ENCODE measurements around the gene LHFPL6.

LHFPL6 gene

DNA sequence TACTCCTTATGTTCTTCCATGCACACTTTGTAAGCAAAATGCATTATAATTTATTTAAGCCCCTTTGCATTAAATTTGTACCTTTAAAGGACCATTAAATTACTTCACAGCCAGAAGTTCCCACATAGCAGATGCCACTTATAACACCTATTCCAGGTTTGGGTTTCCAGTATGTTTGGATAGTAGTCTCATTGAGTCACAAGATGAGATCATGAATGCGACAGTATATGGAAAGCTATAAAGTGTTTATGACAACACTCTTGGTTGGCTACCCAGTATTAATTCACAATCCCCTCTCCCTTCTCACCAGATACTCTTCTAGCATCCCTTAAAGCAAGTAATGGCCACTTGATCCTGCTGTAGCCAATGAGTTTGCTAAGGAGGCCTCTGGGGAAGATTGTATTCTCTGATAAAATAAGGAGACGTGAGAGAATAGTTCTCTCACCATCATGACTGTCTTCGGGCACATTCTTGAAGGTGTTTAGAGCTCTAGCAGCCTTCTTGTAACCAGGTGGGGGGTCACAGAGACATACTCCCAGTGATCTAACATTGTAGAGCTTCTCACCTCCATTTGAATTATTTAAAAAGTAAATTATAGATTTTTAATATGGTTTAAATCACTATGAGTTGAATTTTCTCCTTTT is 2.8 kb upstream of the LHFPL6 start:
- H3K4me3 ChIP-seq (ENCODE audit: low read length): no peak overlapping the region
- H3K27ac ChIP-seq (ENCODE audit: low read length): no peak overlapping the region
- no peaks in the 10 kb centered on the region for H3K36me3 ChIP-seq (ENCODE audit: insufficient read depth, low read depth, low read length)
- H3K9ac ChIP-seq (ENCODE audit: low read depth, low read length): no peak overlapping the region
- H3K27me3 ChIP-seq (ENCODE audit: insufficient read depth, low read length): peaks cover 40% of the 10 kb centered on the region
- H3K4me1 ChIP-seq (ENCODE audit: insufficient read depth, low read length): peaks cover 9% of the 10 kb centered on the region; the same call in 1 of the 2 replicates
- no peaks in the 10 kb centered on the region for H3K9me3 ChIP-seq (ENCODE audit: insufficient read depth, low read depth, low read length)

DNA sequence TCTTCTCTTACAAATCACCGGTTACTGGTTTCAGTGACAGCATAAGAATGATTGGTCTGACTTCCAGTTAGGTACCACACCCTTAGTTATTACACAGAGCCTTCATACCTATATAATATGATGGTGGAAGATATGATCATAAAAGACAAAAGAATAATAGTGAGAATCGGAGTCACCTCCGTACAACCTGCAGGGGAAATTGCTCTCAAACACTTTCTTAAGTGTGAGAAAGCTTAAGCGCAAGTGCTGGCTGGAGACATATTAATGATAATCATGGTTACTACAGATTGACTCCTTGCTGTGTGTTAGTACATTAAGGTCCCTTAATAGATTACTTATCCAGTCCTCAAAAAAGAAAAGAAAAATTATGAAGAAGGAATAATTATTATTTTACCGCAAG is 1.8 kb upstream of the LHFPL6 start:
- no peak overlapping the region for H3K27ac ChIP-seq (ENCODE audit: low read length)
- peaks cover 9% of the 10 kb centered on the region; the same call in 1 of the 2 replicates for H3K4me1 ChIP-seq (ENCODE audit: insufficient read depth, low read length)
- H3K36me3 ChIP-seq (ENCODE audit: insufficient read depth, low read depth, low read length): no peaks in the 10 kb centered on the region
- H3K9me3 ChIP-seq (ENCODE audit: insufficient read depth, low read depth, low read length): no peaks in the 10 kb centered on the region
- no peak overlapping the region for H3K4me3 ChIP-seq (ENCODE audit: low read length)
- no peak overlapping the region for H3K9ac ChIP-seq (ENCODE audit: low read depth, low read length)
- H3K27me3 ChIP-seq (ENCODE audit: insufficient read depth, low read length): peaks cover 44% of the 10 kb centered on the region

DNA sequence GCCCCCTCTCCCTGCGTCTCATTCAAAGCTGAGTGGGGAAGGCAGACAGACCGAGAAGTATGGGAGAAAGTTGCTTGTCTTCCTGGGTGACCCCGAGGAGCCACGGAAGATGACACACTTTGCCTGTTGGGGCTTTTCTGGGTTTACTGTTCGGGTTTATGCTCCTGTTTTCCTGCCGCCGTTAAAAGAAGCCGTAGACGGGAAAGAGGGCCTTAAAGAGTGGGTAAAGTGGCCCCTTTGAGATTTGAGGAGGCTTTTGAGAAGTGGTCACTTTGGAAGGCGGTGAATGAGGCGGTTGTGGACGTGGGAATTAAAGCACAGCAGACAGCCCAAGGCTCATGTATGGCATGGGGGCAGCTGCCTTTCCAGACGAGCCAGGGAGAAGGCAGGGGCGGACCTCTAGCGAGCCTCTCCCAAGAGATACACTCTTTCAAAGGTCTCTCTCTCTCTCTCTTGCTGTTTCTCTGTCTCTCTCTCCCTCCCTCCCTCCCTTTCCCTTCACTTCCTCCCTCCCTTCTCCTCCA is 493 bp upstream of the LHFPL6 start:
- no peaks in the 10 kb centered on the region for H3K9me3 ChIP-seq (ENCODE audit: insufficient read depth, low read depth, low read length)
- H3K27me3 ChIP-seq (ENCODE audit: insufficient read depth, low read length): peaks cover 44% of the 10 kb centered on the region
- no peaks in the 10 kb centered on the region for H3K36me3 ChIP-seq (ENCODE audit: insufficient read depth, low read depth, low read length)
- peak overlapping the region; percentile 88 for H3K4me3 ChIP-seq (ENCODE audit: low read length)
- peaks cover 9% of the 10 kb centered on the region; the same call in 1 of the 2 replicates for H3K4me1 ChIP-seq (ENCODE audit: insufficient read depth, low read length)
- H3K27ac ChIP-seq (ENCODE audit: low read length): no peak overlapping the region
- 0 out of 2 replicates have a peak overlapping the region, but pooled peaks have one; percentile 37 for H3K9ac ChIP-seq (ENCODE audit: low read depth, low read length)

DNA sequence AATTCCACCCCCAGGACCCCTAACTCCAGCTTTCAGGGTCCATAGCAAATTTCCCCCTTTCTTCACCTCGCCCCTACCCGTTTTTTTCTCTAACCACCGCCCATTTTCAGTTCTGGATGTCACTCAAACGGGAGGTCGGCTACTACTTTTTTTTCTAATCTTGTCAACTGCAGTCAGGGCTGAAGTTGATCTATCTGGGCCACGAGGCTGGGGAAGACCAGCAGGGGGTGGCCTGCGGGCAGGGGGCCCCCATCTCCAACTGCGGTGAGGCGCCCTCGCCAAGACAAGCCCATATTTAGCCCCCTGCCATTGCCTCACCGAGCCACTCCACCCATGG is 748 bp downstream of the LHFPL6 start:
- Histone ChIP-seq H3K27ac (ENCODE audit: low read length) (no peak overlapping the region), H3K9ac (ENCODE audit: low read depth, low read length) (peak overlapping the region; percentile 19; the same call in 1 of the 2 replicates), H3K4me1 (ENCODE audit: insufficient read depth, low read length) (peaks cover 9% of the 10 kb centered on the region; the same call in 1 of the 2 replicates)

DNA sequence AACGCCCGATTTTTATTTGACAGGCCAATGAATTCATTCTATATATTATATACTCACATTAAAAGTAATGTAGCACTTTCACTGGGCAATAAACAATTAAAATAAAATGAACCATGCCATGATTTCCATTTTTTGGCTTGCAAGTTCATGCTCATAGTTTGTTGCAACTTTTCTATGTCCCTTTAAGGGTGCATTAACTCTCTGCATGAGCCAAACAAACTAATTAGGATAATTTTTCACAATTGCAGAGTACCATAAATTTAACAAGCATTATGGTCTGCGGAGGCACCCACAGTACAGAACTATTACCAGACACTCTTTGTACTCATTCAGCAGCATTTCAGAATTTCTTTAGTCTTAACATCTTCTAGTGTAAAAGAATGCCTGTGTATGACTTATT is 1.4 kb downstream of the LHFPL6 start:
- H3K4me3 ChIP-seq (ENCODE audit: low read length): peak overlapping the region; percentile 88; the same call in 1 of the 2 replicates
- no peaks in the 10 kb centered on the region for H3K9me3 ChIP-seq (ENCODE audit: insufficient read depth, low read depth, low read length)
- no peaks in the 10 kb centered on the region for H3K36me3 ChIP-seq (ENCODE audit: insufficient read depth, low read depth, low read length)
- H3K9ac ChIP-seq (ENCODE audit: low read depth, low read length): no peak overlapping the region
- H3K27me3 ChIP-seq (ENCODE audit: insufficient read depth, low read length): peaks cover 44% of the 10 kb centered on the region
- peaks cover 9% of the 10 kb centered on the region; the same call in 1 of the 2 replicates for H3K4me1 ChIP-seq (ENCODE audit: insufficient read depth, low read length)
- H3K27ac ChIP-seq (ENCODE audit: low read length): no peak overlapping the region

More for the DNA sequence above, 748 bp downstream of the LHFPL6 start:
- Histone ChIP-seq H3K27me3 (ENCODE audit: insufficient read depth, low read length) (peaks cover 44% of the 10 kb centered on the region), H3K36me3 (ENCODE audit: insufficient read depth, low read depth, low read length) (no peaks in the 10 kb centered on the region), H3K4me3 (ENCODE audit: low read length) (peak overlapping the region; percentile 88), H3K9me3 (ENCODE audit: insufficient read depth, low read depth, low read length) (no peaks in the 10 kb centered on the region)

DNA sequence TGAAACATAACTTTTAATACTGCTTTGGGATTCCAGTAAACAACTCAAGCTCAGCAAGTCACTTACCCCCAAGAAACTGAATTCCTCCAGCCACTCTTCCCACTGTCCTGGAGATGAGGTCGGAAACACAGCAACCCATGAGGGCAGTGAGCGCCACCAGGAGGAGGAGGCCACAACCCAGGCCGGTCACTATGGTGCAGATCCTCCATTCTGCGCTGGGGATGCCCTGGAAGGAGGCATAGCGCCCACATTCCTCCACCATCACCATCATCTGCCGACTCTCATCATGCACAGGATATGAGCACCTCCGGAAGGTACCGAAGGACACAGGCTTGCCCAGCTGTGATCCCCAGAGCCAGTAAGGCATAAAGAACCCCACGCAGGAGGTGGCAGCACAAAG is 2.2 kb downstream of the LHFPL6 start:
- Histone ChIP-seq H3K9ac (ENCODE audit: low read depth, low read length) (no peak overlapping the region), H3K4me3 (ENCODE audit: low read length) (no peak overlapping the region), H3K9me3 (ENCODE audit: insufficient read depth, low read depth, low read length) (no peaks in the 10 kb centered on the region), H3K27me3 (ENCODE audit: insufficient read depth, low read length) (peaks cover 43% of the 10 kb centered on the region), H3K27ac (ENCODE audit: low read length) (no peak overlapping the region), H3K4me1 (ENCODE audit: insufficient read depth, low read length) (peaks cover 9% of the 10 kb centered on the region; the same call in 1 of the 2 replicates), H3K36me3 (ENCODE audit: insufficient read depth, low read depth, low read length) (no peaks in the 10 kb centered on the region)

DNA sequence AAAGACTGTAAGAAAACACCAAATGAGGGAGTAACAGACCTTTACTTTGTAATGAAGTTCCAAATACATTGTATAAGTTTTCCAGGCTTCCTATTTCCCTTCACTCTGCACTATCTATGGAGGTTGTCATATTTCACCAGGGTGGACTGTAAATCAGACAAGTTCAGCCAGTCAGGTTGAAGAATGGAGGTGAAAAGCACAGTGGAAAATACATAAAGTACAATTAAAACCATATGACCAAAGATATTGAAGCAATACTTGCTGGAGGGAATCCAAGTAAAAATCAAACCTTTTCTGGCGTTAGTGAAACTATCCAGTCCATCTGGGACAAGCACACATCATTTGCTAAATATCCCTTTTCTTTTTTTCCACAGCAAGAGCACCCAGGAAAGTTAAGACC is 3.2 kb downstream of the LHFPL6 start:
- Histone ChIP-seq H3K4me1 (ENCODE audit: insufficient read depth, low read length) (peaks cover 9% of the 10 kb centered on the region; the same call in 1 of the 2 replicates), H3K27me3 (ENCODE audit: insufficient read depth, low read length) (peaks cover 36% of the 10 kb centered on the region), H3K9ac (ENCODE audit: low read depth, low read length) (no peak overlapping the region), H3K9me3 (ENCODE audit: insufficient read depth, low read depth, low read length) (no peaks in the 10 kb centered on the region), H3K27ac (ENCODE audit: low read length) (no peak overlapping the region), H3K4me3 (ENCODE audit: low read length) (no peak overlapping the region), H3K36me3 (ENCODE audit: insufficient read depth, low read depth, low read length) (no peaks in the 10 kb centered on the region)

DNA sequence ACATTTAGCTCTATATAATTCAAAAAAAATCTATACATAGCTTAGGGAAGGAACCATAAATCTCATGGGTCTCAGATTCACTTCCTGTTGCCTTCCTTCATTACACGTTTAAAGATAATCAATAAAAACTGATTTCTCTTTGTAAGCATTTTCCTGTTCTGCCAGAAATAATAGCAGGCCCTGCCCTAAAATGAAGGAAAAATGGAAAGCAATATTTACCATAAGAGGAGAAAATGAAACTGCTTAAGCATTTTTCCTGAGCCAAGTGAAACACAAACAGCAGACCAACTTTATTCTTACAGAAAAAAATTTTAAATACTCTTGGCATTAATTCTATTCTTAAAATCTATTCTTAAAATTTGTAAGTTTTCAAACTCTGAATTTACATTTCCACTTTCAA is 4.0 kb downstream of the LHFPL6 start:
- Histone ChIP-seq H3K9me3 (ENCODE audit: insufficient read depth, low read depth, low read length) (no peaks in the 10 kb centered on the region), H3K4me3 (ENCODE audit: low read length) (no peak overlapping the region), H3K27ac (ENCODE audit: low read length) (no peak overlapping the region), H3K4me1 (ENCODE audit: insufficient read depth, low read length) (peaks cover 9% of the 10 kb centered on the region; the same call in 1 of the 2 replicates), H3K36me3 (ENCODE audit: insufficient read depth, low read depth, low read length) (no peaks in the 10 kb centered on the region), H3K9ac (ENCODE audit: low read depth, low read length) (no peak overlapping the region), H3K27me3 (ENCODE audit: insufficient read depth, low read length) (peaks cover 28% of the 10 kb centered on the region)

DNA sequence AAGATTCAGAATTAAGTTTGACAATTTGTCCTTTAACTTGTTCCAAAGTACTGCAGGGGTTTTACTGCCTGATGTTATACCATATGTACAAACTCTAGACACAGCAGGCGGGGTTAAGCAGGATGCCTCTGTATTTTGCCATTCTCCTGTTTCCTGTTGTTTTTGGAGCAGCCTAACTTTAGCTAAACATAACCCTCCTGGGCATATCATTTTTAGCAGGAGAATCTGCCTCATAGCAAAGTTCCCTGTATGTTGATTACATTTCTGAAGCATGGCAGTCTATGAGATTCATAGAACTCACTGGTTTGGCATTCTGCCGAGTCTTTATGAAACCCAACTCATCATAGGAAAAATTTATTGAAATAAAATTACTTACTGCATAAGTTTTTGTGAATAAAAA is 5.2 kb downstream of the LHFPL6 start:
- H3K36me3 ChIP-seq (ENCODE audit: insufficient read depth, low read depth, low read length): no peaks in the 10 kb centered on the region
- no peaks in the 10 kb centered on the region for H3K9me3 ChIP-seq (ENCODE audit: insufficient read depth, low read depth, low read length)
- H3K27me3 ChIP-seq (ENCODE audit: insufficient read depth, low read length): peaks cover 20% of the 10 kb centered on the region
- peaks cover 9% of the 10 kb centered on the region; the same call in 1 of the 2 replicates for H3K4me1 ChIP-seq (ENCODE audit: insufficient read depth, low read length)
- no peak overlapping the region for H3K27ac ChIP-seq (ENCODE audit: low read length)
- no peak overlapping the region for H3K4me3 ChIP-seq (ENCODE audit: low read length)
- H3K9ac ChIP-seq (ENCODE audit: low read depth, low read length): no peak overlapping the region

DNA sequence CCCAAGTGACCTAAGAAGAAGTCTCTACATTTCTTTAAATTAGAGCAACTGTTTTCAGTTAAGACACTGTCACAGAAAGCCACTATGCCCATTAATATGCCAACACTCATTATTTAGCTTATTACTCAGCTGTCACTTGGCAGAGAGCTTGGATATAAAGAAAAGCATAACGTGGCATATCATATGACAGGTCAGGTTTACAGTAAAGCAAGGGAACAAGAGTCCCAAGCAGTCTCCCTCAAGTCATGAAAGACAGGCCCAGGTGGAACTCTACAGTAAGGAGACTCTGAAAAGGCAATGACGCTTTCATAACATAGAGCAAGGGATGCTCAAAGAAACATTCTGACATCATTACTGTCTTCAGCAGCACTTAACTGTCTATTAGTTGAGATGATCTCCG is 6.3 kb downstream of the LHFPL6 start:
- Histone ChIP-seq H3K36me3 (ENCODE audit: insufficient read depth, low read depth, low read length) (no peaks in the 10 kb centered on the region), H3K4me1 (ENCODE audit: insufficient read depth, low read length) (peaks cover 5% of the 10 kb centered on the region; the same call in 1 of the 2 replicates), H3K4me3 (ENCODE audit: low read length) (no peak overlapping the region), H3K27ac (ENCODE audit: low read length) (no peak overlapping the region), H3K9ac (ENCODE audit: low read depth, low read length) (no peak overlapping the region), H3K27me3 (ENCODE audit: insufficient read depth, low read length) (peaks cover 13% of the 10 kb centered on the region), H3K9me3 (ENCODE audit: insufficient read depth, low read depth, low read length) (no peaks in the 10 kb centered on the region)

DNA sequence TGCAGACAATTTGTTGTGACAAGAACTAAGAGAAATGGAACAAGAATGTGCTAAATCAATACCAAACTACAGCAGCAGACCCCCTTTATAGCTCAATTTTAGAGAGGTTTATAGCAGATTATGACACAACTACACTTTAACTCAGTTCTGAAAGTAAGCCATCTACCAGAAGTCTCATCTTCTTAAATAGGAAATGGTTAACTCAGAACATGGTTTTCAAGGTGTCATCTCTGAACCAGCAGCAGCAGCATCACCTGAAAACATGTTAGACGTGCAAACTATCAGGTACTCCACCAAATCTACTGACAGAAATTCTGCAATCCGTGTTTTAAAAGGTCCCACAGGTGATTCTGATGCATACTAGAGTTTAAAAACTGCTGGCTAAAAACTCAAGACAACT is 6.8 kb downstream of the LHFPL6 start:
- Histone ChIP-seq H3K36me3 (ENCODE audit: insufficient read depth, low read depth, low read length) (no peaks in the 10 kb centered on the region), H3K4me1 (ENCODE audit: insufficient read depth, low read length) (peaks cover 4% of the 10 kb centered on the region; the same call in 1 of the 2 replicates), H3K4me3 (ENCODE audit: low read length) (no peak overlapping the region), H3K27ac (ENCODE audit: low read length) (no peak overlapping the region), H3K9me3 (ENCODE audit: insufficient read depth, low read depth, low read length) (no peaks in the 10 kb centered on the region), H3K9ac (ENCODE audit: low read depth, low read length) (no peak overlapping the region), H3K27me3 (ENCODE audit: insufficient read depth, low read length) (peaks cover 8% of the 10 kb centered on the region)

DNA sequence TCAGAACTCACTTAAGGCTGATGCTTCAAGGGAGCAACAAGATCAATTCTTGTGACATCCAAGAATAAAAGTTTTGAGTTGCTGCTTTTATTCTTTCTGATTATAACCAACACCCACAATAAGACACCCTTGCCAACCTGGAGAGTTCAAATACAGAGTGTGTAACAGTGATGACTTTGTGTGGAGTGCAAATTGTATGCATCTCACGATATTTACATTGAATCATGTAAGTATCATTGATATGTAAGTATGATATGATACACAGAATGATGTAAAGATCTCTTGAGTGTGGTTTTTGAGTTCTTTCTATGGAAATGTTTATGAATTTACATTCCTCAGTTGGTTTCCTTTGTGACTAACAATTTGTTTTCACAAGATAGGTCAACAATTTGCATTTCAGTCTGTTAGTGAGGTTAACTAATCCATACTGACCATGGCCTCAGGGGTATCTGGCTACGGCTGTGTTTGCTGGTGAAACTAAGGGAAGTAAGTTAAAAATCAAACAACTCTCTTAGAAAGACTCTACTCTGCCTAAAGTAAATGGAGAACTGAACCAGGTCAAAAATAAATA is 12.4 kb downstream of the LHFPL6 start:
- Histone ChIP-seq H3K27me3 (ENCODE audit: insufficient read depth, low read length) (no peaks in the 10 kb centered on the region), H3K4me3 (ENCODE audit: low read length) (no peak overlapping the region), H3K4me1 (ENCODE audit: insufficient read depth, low read length) (no peaks in the 10 kb centered on the region), H3K36me3 (ENCODE audit: insufficient read depth, low read depth, low read length) (no peaks in the 10 kb centered on the region), H3K9ac (ENCODE audit: low read depth, low read length) (no peak overlapping the region), H3K9me3 (ENCODE audit: insufficient read depth, low read depth, low read length) (no peaks in the 10 kb centered on the region), H3K27ac (ENCODE audit: low read length) (no peak overlapping the region)
